GM12878 (cell line): ENCODE data around the gene SURF6. TPM values are rescaled to one million over a fixed set of nuclear protein-coding genes. Genes with fewer than 3 reads are reported as not detected.

Source experiments
- ATAC-seq: fragments of 200-7000 bp; cut with Tn5 transposase; 3 replicates; pipeline ENCODE4 v1.9.1; 2020; ENCODE audit warnings: mild to moderate bottlenecking, moderate library complexity
- BruUV-seq: library from RNA; stranded (reverse); fragments of 400-500 nt; replicated peaks from 2 replicates; lab custom pipeline; 2021; lab: Mats Ljungman, UMichigan
- CTCF ChIA-PET: fragments of 300-600 bp; sonication (Branson Sonifier 250); formaldehyde crosslinking; extraction: SDS; loops from one replicate; lab custom pipeline; 2021; ENCODE audit warnings: inconsistent platforms; lab: Yijun Ruan, JAX
- POLR2A ChIA-PET: fragments of 350-600 bp; formaldehyde crosslinking; extraction: SDS; loops from one replicate; lab custom pipeline; 2021; ENCODE audit warnings: inconsistent platforms; lab: Charles Lee
- RAD21 ChIA-PET: fragments of 300-600 bp; sonication (Branson Sonifier 250); formaldehyde crosslinking; loops from one replicate; lab custom pipeline; 2023; ENCODE audit warnings: antibody characterized with exemption; ENCODE audit not compliant: unreplicated experiment; lab: Charles Lee
- SMC1A ChIA-PET: fragments of 300-600 bp; sonication (Branson Sonifier 250); formaldehyde crosslinking; loops from one replicate; lab custom pipeline; 2023; ENCODE audit not compliant: unreplicated experiment, uncharacterized antibody; lab: Charles Lee
- DNase-seq: peaks from one replicate; pipeline ENCODE4 v3.0.0-alpha.2; 2011; ENCODE audit warnings: low read depth, low spot score
- FAIRE-seq: peaks from 3 replicates; lab custom pipeline; 2011; peaks lifted over from hg19 to GRCh38; lab: Jason Lieb, UNC
- H2AFZ ChIP-seq: 2 replicates; pipeline ENCODE4 v1.6.0; 2011; ENCODE audit warnings: low read depth, low read length, control low read depth; ENCODE audit not compliant: control insufficient read depth
- H3K27ac ChIP-seq: 2 replicates; pipeline ENCODE4 v1.5.1; 2011; ENCODE audit warnings: control low read depth; ENCODE audit not compliant: control insufficient read depth, insufficient read depth
- H3K27me3 ChIP-seq, 2 experiments: replicated peaks in 1 of 2; 2 replicates each; pipeline versions ENCODE4 v1.6.0 to v1.6.1; 2011; ENCODE audit warnings: low read length in 1 of 2; ENCODE audit not compliant: control insufficient read depth in 2 of 2, insufficient read depth in 2 of 2
- H3K36me3 ChIP-seq, 2 experiments: 2 replicates each; pipeline ENCODE4 v1.5.1; 2011; ENCODE audit warnings: low read length in 1 of 2; ENCODE audit not compliant: control insufficient read depth in 2 of 2, insufficient read depth in 2 of 2
- H3K4me1 ChIP-seq: 2 replicates; pipeline ENCODE4 v1.6.1; 2011; ENCODE audit warnings: mild to moderate bottlenecking, low read length, moderate library complexity, mixed read lengths; ENCODE audit not compliant: control insufficient read depth, insufficient read depth
- H3K4me2 ChIP-seq: 2 replicates; pipeline ENCODE4 v1.6.0; 2011; ENCODE audit warnings: control low read depth; ENCODE audit not compliant: control insufficient read depth, insufficient read depth
- H3K4me3 ChIP-seq: fragments of 200-600 bp; sonication (generic); 2 replicates; pipeline ENCODE4 v1.5.1; 2016
- H3K79me2 ChIP-seq: 2 replicates; pipeline ENCODE4 v1.6.0; 2011; ENCODE audit warnings: low read length; ENCODE audit not compliant: control insufficient read depth, insufficient read depth
- H3K9ac ChIP-seq: 2 replicates; pipeline ENCODE4 v1.8.0; 2011; ENCODE audit warnings: low read length, control low read depth, mixed read lengths; ENCODE audit not compliant: control insufficient read depth, insufficient read depth
- H3K9me3 ChIP-seq: replicated peaks from 3 replicates; pipeline ENCODE4 v1.5.1; 2011; ENCODE audit warnings: mild to moderate bottlenecking, low read length; ENCODE audit not compliant: control insufficient read depth, insufficient read depth
- H4K20me1 ChIP-seq: 2 replicates; pipeline ENCODE4 v1.6.0; 2011; ENCODE audit not compliant: control insufficient read depth, insufficient read depth
- EGR1 ChIP-seq, 2 experiments: IDR thresholded peaks; 1 replicate in 1 of 2; 2 replicates in 1 of 2; pipeline ENCODE4 v1.6.1; 2011 to 2012; ENCODE audit warnings: low read depth in 2 of 2, low read length in 2 of 2, borderline replicate concordance in 1 of 2, mild to moderate bottlenecking in 1 of 2, moderate library complexity in 1 of 2
- EZH2 ChIP-seq: IDR thresholded peaks from 2 replicates; pipeline ENCODE4 v1.6.1; 2012; ENCODE audit warnings: low read depth, mild to moderate bottlenecking, control low read depth, inconsistent platforms, low read length, borderline replicate concordance; ENCODE audit not compliant: control insufficient read depth
- FOS ChIP-seq: IDR thresholded peaks from 3 replicates; pipeline ENCODE4 v1.6.1; 2011; ENCODE audit warnings: borderline replicate concordance; ENCODE audit not compliant: insufficient read length; ENCODE audit errors: extremely low read depth
- IKZF1 ChIP-seq: fragments of 450-650 bp; conservative IDR thresholded peaks from 2 replicates; pipeline ENCODE4 v1.6.1; 2017; ENCODE audit warnings: antibody characterized with exemption, mild to moderate bottlenecking
- IRF4 ChIP-seq: IDR thresholded peaks from 2 replicates; pipeline ENCODE4 v1.6.1; 2011; ENCODE audit warnings: low read depth, low read length
- MEF2A ChIP-seq: IDR thresholded peaks from 2 replicates; pipeline ENCODE4 v1.6.1; 2011; ENCODE audit warnings: low read depth, mild to moderate bottlenecking, low read length, moderate library complexity; ENCODE audit not compliant: insufficient read depth
- NFIC ChIP-seq: IDR thresholded peaks from 2 replicates; pipeline ENCODE4 v1.6.1; 2012; ENCODE audit warnings: low read depth, mild to moderate bottlenecking, inconsistent platforms, low read length, moderate library complexity
- NR2C1 ChIP-seq: fragments of 450-650 bp; IDR thresholded peaks from 2 replicates; pipeline ENCODE4 v1.6.1; 2017; ENCODE audit warnings: antibody characterized with exemption, mild to moderate bottlenecking, moderate library complexity
- RELA ChIP-seq: fragments of 450-650 bp; IDR thresholded peaks from 2 replicates; pipeline ENCODE4 v1.8.0; 2014; ENCODE audit warnings: borderline replicate concordance; ENCODE audit not compliant: partially characterized antibody
- RUNX3 ChIP-seq: IDR thresholded peaks from 2 replicates; pipeline ENCODE4 v1.6.1; 2012; ENCODE audit warnings: low read length, inconsistent platforms
- SREBF1 ChIP-seq: IDR thresholded peaks from 2 replicates; pipeline ENCODE4 v1.6.1; 2012; ENCODE audit warnings: mild to moderate bottlenecking, low read length
- WGBS: methylation state at CpG from one replicate; pipeline ENCODE4 v1.1.6; 2016; ENCODE audit warnings: low lambda C conversion rate; ENCODE audit not compliant: insufficient replicate concordance, insufficient coverage; ENCODE audit errors: missing lambda C conversion rate; 5-methylcytosine and 5-hydroxymethylcytosine counted together
- in situ Hi-C: fragments of 300-500 bp; cut with MboI; formaldehyde crosslinking; loops from 9 replicates; pipeline ENCODE4 v1.14.3; 2018; ENCODE audit warnings: mixed read lengths
- intact Hi-C: fragments of 100-400 bp; cut with micrococcal nuclease; formaldehyde crosslinking; loops from one replicate; pipeline ENCODE4 v1.14.2; 2022; ENCODE audit not compliant: unreplicated experiment
- polyA plus RNA-seq, 11 experiments: library from polyadenylated mRNA; depleted of rRNA in 4 of 11; unstranded in 6 of 11; stranded (reverse) in 5 of 11; fragments of >200 nt; fragmentation: Nextera tagmentation in 4 of 11; fragmentation: Illumina TruSeq in 1 of 11; extraction: Ambion mirVana in 4 of 11; extraction: Trizol in 1 of 11; gene quantifications; 1 replicate in 1 of 11; 2 replicates in 10 of 11; pipeline versions ENCODE4 v1.2.1 to v1.2.3, GENCODE V29; 2011 to 2016; ENCODE audit warnings: inconsistent platforms in 2 of 11, missing spikeins in 2 of 11, low read depth in 1 of 11
- total RNA-seq, 4 experiments: library from RNA; depleted of rRNA in 3 of 4; stranded (reverse); fragments of >200 nt in 3 of 4; fragmentation: Illumina TruSeq in 1 of 4; extraction: Trizol in 1 of 4; gene quantifications; 2 replicates each; pipeline versions ENCODE4 v1.2.1 to v1.2.3, GENCODE V29; 2013 to 2021
- TF ChIP-seq, protein P1 (sequence below): IDR thresholded peaks from 2 replicates; pipeline ENCODE4 v1.6.1; 2011; ENCODE audit warnings: mild to moderate bottlenecking, low read depth, low read length, moderate library complexity; ENCODE audit not compliant: insufficient replicate concordance
- TF ChIP-seq, protein P2 (sequence below): fragments of 450-650 bp; formaldehyde crosslinking; IDR thresholded peaks from 2 replicates; pipeline ENCODE4 v1.5.0; 2022; ENCODE audit warnings: mild to moderate bottlenecking, missing genetic modification characterization

Gene SURF6
- total and polyA plus RNA-seq, 10 of the 15 experiments (the other 5 are each of a cell fraction or from before 2014, with no cell fraction given) = 2.2 to 27.2 (median 15.1) TPM

DNA sequence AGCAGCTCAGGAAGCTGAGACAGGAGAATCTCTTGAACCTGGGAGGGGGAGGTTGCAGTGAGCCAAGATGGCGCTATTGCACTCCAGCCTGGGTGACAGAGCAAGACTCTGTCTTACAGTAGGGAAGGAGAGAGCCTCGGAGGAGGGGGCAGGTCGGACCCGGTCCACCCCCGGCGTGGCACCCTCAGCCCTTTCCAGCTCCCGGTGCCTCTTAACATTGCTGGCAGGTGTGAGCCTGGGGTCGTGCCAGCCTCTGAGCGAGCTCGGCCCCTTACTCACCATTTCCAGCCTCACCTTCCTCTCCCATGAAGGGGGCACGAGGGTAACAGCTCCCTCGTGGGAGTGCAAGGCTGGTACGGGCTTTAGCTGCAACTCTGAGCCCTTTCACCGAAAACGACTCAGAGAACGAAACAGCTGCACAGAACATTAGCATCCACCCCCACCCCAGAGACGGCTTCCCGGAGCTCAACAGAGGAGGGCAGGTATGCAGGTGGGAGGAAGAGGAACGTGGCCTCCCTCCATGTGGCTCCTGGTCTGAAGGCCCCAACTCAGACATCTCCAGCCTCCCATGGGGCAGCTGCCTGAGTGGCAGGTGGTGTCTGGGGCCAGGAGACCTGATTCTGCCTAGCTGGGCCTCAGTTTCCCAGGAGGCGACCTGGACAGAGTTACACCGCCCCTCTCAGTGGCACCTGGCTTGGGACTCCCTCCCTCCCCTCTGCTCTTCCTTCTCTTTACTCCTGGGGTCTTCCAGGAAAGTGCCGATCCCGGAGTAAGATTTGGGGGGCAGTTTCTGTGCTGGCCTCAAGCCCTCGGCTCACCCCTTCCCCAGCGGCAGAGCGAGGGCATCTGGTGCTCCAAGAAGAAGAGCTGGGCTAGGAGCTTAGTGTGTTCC is 32.5 kb downstream of the SURF6 start (continued):
- TF ChIP-seq FOS (no peak), NFIC (no peak), IRF4 (no peak), EGR1 (IDR thresholded peaks at IDR 0.05; ENCODE audit: borderline replicate concordance in 1 of 2, low read depth in 2 of 2, low read length in 2 of 2) (no peak)
- TF ChIP-seq, protein P1, sequence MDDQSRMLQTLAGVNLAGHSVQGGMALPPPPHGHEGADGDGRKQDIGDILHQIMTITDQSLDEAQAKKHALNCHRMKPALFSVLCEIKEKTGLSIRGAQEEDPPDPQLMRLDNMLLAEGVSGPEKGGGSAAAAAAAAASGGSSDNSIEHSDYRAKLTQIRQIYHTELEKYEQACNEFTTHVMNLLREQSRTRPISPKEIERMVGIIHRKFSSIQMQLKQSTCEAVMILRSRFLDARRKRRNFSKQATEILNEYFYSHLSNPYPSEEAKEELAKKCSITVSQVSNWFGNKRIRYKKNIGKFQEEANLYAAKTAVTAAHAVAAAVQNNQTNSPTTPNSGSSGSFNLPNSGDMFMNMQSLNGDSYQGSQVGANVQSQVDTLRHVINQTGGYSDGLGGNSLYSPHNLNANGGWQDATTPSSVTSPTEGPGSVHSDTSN = no peak

DNA sequence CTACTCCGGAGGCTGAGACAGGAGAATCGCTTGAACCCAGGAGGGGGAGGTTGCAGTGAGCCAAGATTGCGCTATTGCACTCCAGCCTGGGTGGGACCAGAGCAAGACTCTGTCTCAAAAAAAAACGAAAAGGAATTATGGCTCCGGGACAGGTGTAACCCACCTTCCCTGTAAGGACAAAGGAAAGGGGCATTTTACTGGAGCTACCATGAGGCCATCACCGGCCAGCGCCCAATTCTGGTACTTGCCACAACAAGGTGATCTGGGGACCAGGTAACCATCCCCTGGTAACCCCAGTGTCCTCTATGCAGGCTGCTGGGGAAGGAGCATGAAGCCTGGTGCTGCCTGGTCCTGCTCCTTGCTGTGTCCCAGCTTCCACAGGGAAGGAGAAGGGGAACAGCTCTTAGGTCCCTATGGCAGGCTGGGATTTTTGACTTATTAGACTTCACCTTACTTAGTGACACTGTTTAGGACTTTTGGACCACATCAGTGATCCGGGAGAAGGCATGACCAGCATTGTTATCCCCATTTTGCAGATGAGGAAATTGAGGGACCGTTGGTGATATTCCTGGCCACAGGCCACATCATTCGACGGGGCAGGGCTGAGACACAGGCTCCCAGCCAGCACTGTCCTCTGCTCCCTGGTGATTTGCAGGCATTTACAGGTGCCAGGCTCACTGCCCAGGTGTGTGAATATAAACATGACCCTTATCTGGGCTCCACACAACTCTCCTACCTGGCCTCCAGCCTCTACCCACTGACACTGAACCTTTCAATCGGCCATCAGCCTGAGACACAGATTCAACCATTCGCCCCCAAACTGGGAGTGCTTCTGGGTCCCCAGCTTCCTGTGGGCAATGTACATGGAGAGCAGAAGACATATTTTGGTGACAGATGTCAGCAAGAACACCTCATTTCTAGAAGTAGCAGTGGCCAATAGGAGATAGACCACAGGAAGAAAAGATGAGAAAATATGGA is 34.4 kb downstream of the SURF6 start:
- H3K4me1 ChIP-seq = no peaks in the 10 kb centered on the region
- H4K20me1 ChIP-seq = no peaks in the 10 kb centered on the region
- no peaks in the 10 kb centered on the region for H3K36me3 ChIP-seq
- H3K79me2 ChIP-seq = no peaks in the 10 kb centered on the region
- no peak for DNase-seq
- no peak overlapping the region for H3K4me2 ChIP-seq
- TF ChIP-seq RUNX3 = no peak
- TF ChIP-seq NR2C1 = no peak
- no peak for TF ChIP-seq MEF2A
- TF ChIP-seq, protein P2, sequence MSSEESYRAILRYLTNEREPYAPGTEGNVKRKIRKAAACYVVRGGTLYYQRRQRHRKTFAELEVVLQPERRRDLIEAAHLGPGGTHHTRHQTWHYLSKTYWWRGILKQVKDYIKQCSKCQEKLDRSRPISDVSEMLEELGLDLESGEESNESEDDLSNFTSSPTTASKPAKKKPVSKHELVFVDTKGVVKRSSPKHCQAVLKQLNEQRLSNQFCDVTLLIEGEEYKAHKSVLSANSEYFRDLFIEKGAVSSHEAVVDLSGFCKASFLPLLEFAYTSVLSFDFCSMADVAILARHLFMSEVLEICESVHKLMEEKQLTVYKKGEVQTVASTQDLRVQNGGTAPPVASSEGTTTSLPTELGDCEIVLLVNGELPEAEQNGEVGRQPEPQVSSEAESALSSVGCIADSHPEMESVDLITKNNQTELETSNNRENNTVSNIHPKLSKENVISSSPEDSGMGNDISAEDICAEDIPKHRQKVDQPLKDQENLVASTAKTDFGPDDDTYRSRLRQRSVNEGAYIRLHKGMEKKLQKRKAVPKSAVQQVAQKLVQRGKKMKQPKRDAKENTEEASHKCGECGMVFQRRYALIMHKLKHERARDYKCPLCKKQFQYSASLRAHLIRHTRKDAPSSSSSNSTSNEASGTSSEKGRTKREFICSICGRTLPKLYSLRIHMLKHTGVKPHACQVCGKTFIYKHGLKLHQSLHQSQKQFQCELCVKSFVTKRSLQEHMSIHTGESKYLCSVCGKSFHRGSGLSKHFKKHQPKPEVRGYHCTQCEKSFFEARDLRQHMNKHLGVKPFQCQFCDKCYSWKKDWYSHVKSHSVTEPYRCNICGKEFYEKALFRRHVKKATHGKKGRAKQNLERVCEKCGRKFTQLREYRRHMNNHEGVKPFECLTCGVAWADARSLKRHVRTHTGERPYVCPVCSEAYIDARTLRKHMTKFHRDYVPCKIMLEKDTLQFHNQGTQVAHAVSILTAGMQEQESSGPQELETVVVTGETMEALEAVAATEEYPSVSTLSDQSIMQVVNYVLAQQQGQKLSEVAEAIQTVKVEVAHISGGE = no peak
- TF ChIP-seq EZH2 = no peak
- no peak for TF ChIP-seq SREBF1
- no peak for TF ChIP-seq IKZF1
- no peak for TF ChIP-seq RELA
- in situ Hi-C loops = no loop called here
- no peak overlapping the region for H3K9ac ChIP-seq
- CTCF ChIA-PET = no interaction called here
- H3K9me3 ChIP-seq = no peaks in the 10 kb centered on the region
- intact Hi-C loops = no loop called here
- BruUV-seq = no TSS peak
- POLR2A ChIA-PET = no interaction called here
- no peaks in the 10 kb centered on the region; a peak in 2 of 4 replicates for H3K27me3 ChIP-seq
- H3K27ac ChIP-seq = no peak overlapping the region
- RAD21 ChIA-PET = no interaction called here
- no peak for ATAC-seq
- 47% methylated on average over 13 of the region's 13 CpGs for WGBS
- H2AFZ ChIP-seq = no peak overlapping the region
- H3K4me3 ChIP-seq = no peak overlapping the region
- FAIRE-seq = no peak
- SMC1A ChIA-PET = no interaction called here
